GM21528 (cell line): Measurements from ENCODE around the gene SH2D1B.
"Not testable (repeated sequence)": the region's sequence is repeated elsewhere in the genome, so short reads cannot be mapped to it uniquely, and the experiment has no call there.

Experiments
- ATAC-seq: cut with Tn5 transposase; IDR thresholded peaks from one replicate; pipeline ENCODE4 v1.9.1; 2021; ENCODE audit warnings: mild to moderate bottlenecking, moderate library complexity; ENCODE audit not compliant: unreplicated experiment, low FRiP score

The SH2D1B gene

DNA sequence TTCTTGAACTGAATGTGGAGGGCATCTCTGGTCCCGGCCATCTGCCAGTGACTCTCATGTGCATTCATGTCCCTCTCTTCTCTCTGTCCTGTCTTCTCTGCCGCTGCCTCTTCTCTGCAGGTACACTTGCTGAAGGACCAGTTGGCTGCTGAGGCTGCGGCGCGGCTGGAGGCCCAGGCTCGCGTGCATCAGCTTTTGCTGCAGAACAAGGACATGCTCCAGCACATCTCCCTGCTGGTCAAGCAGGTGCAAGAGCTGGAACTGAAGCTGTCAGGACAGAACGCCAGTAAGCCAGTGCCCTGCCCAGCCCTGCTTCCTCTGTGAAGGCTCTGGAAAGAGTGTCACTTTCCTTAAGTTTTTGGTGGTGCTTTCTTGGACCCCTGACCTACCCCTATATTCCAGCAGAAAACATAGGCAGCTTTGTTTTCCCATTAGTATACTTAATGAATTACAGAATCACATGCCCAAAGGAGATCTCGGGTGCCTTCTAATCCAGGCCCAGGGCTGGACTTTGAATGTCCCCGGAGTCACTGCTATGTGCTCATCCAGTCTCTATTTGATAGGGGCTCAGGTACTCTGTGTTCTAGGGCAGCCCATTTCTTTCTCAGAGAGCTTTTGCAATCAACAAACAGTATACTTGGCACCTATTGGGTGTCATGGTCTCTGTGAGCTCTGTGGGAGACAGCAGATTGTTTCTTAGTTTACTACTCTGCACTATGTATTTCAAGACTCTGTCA lies 46.5 kb downstream of the SH2D1B start:
- no peak for ATAC-seq

DNA sequence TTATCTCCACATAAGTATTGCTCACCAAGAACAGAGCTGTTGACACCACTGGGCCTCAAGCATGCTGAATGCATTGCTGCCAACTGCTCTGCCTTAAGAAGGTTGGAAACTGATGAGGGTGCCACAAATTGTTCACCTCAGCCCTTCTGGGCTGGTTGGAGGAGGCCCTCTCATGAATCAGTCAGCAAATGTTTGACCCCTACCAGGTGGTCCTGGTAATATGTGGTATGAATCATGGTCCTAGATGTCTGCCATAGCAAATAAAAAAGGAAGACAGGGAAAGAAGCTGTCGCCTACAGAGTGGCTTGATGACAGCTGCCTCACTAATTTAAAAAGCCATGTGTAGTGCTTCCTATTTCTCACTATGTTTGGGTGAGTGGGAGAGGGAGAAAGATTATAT lies 47.4 kb downstream of the SH2D1B start:
- no peak for ATAC-seq

DNA sequence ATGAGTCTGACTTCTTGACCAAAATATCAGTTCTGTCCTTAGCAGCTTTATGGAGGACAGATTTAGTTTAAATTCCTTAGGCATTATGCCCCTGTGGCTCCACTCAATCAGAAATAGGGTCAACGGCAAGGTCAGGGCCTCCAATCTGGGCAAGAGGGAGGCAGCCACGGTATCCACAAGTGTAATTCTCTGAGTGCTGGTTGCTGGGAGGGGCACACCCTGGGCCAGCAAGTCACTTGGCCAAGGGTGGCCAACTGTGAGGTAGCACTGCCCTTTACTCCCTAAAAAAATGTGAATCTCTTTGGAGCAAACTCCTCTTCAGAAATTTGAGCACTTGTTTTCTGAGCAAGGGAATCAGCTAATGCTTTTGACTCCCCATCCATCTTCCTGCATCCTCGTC lies 48.1 kb downstream of the SH2D1B start:
- ATAC-seq: no peak

DNA sequence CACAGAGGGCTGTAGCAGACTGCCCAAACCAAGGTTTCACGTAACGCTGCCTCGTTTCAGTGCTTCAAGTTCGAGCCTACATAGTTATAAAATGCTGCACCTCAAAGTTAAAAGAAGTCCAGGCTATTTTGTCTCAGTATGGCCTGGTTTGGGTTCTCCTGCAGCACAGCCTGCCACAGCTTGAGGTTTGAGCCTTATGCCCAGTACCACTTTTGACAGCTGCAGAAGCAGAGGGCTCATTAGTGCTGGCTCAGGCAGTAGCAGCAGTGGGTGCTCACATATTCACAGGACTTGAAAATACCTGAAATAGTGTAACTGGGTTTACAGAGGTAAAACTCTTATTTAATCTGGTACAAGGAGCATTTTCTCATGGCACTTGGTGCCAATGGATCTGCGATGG lies 50.6 kb downstream of the SH2D1B start:
- ATAC-seq: peak; percentile 44

DNA sequence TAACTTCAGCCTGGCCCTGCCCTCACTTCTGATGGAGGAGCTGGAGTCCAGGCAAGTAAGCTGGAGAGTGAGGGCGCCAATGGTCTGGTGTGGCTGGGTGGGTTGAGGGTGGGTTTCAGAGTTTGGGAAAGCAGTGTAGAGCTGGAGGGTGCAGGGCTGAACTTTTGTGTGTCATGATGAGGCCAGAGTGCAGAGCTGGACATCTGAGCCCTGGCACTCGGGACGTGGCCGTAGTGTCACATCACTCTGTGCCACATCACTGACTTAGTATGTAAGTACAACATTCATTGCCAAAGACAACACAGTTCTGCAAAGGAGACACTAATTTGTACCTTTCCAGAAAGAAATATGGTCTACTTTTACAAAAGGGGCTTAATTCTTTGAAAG lies 51.1 kb downstream of the SH2D1B start:
- no peak for ATAC-seq

DNA sequence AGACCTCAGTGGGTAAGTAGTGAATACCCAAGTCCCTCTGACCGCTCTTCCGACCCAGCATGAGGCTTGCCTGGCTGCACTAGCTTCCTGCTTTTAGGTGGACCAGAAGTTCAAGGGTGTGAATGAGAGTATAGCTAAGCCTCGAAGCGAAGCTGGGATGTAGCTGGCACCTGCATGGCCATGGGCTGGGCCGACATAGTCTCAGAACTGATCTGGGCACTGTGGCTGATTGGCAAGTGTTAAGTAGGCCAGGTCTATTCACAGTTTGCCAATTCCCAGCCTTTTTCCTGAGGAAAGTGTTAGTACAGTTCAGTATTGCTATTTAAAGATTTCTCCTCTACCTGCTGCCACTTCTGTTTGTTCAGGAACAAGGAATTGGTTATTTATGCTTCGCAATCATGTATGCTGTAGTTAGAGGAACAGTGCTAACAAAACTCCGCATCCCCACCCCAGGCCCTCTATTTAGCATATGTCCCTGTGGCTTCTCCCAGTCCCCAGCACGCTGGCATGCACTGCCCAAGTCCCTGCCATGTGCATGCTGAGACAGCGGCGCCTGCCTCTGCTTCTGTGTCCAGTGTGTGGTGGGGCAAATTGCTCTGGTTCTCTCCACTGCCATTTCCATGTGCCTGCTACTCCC lies 51.6 kb downstream of the SH2D1B start:
- no peak for ATAC-seq

DNA sequence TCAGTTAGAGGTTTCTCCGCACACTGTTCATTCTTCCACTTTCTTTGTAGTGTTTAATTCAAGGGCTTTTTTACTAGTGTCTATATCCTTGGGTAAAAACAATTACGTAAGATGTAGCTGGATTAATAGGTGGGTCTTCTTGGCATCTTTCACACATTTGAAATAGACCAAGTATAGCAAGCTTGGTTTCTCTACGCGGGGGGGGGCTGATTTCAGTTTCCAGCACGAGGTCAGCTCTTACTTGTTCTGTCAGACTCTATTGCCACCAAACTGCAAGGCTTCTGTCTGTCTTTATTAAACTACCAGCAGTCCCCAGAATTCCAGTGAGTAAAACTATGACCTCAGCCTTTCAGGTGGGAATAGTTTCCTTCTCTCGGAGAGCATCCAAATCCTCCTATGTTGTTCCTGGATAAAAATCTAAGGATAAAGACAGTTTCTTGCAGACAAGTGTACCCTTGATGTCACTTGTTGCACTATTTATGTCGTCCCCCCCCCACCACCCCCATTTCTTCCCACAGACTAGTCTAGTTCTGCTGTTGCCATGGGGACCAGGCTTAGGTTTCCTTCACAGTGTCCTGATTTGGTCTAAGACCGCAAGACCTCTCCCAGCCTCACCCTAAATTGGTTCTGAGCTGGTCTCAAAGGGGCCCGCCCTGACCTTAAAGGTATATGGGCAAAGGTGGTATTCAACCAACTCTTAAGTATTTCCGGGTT lies 52.3 kb downstream of the SH2D1B start:
- ATAC-seq: no peak

DNA sequence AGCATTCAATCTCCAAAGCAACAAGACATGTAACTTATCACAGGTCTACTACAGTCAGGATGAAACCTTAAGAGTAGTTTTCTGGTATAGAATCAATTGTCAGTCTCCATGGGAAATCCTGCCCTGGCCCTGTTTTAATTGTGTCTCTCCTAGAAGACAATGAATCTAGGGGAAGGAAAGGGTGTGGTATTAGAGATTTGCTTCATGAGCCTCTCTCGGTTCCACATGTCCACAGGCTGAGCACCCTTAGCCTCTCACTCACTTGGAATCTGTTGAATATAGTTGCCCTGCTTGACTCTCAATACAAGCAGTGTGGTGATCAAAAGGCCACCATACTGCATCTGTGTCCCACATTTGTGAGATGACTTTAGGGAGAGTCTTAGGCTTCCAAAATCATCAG lies 53.0 kb downstream of the SH2D1B start:
- no peak for ATAC-seq

DNA sequence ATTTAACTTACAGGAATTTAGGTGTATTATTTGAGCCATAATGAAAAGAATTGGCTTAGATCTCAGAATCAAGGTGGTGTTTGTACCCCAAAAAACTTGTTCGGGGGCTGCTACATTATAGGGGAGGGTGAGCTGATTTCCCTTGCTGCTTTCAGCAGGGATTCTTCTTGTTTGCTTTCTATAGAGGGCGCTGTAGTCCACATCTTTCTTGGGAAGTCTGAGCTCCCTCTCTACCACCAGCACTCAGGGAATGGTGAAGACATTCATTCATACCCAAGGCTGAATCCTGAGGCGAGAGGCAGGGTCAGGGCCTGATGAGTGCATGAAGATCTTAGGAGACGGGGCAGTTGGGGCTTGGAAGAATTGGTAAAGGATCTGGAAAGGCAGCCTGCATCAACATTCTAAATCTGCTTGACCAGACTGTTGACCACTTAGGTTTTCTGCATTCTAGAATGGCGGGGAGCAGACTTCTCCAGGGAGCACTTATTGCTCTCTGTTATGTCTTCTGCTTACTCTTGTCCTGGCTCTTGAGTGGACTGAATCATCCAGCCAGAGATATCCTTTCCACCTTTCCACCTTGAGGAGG lies 54.2 kb downstream of the SH2D1B start:
- no peak for ATAC-seq

DNA sequence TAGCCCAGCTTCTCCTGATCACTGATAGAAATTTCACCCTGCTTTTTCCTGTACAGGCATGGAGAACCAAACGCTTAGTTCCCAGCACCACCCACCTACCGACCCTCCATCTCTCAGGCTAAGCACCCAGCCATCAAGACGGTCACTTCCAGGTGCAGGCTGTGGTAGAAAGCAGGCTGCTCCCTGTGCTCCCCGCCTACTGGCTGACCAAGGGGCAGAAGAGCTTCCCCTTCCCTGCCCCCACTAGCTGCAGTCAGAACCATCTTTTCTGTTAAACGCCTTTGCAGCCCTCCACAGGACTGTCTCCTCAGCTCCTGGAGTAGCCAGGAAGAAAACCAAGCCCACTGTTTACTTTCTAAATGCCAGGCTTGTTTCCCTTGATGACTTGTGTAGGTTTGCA lies 58.2 kb downstream of the SH2D1B start:
- no peak for ATAC-seq

DNA sequence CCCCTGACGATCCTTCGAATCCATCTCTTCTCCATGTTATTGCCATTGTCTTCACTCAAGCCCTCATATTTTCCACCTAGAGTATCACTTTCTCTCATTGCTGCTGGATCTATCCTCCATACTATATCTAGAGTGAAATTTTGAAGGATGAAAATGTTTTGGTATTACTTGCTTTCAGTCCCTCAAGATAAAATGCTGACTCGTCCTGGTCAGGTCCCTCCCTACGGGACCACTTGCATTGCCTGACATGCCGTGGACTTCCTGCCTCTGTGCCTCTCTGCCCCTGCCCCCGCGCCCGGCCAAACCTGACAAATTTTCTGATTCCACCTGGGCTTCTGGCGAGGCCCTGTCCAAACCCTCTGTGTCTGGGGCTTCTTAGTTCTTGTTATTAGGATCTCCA lies 58.9 kb downstream of the SH2D1B start:
- no peak for ATAC-seq

DNA sequence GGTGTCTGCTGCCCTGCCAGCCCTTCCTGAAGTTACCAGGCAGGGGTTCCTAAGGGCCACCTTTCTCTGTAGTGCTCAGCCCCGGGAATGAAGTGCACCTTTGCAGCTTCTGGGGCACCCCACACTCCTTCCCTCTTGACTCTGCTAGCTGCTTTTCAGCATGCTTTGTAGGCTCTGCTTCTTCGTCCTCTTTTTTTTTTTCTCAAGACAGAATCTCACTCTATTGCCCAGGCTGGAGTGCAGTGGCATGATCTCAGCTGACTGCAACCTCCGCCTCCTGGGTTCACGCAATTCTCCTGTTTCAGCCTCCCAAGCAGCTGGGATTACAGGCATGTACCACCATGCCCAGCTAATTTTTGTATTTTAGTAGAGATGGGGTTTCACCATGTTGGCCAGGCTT lies 60.1 kb downstream of the SH2D1B start:
- ATAC-seq: not testable (repeated sequence)

DNA sequence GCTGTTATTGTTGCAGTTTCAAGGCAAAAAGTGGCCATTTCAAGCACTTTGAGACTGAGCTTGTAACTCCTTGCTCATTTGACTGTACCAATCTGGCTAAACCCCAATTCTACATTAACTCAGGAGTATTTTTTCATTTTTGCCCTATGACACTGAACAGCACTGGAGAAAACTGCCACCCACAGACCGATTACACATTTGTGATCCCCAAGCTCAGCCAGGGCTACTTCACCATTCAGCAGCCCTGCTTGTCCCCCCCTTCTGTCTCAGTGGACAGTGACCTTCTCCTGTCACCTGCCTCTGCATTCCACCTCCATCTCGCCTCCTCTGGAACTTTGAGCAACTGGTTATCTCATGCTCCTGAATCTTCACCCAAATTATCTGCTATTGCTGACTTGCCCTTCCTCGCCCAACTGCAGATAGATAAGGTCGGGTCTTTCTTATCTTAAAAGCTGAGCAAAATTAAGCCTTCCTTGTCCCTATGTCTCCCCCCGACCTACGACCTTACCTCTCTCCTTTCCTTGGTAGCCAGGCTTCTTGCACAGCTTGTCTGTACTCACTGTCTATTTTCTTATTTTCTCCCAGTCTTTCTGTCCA lies 60.6 kb downstream of the SH2D1B start:
- ATAC-seq: no peak

DNA sequence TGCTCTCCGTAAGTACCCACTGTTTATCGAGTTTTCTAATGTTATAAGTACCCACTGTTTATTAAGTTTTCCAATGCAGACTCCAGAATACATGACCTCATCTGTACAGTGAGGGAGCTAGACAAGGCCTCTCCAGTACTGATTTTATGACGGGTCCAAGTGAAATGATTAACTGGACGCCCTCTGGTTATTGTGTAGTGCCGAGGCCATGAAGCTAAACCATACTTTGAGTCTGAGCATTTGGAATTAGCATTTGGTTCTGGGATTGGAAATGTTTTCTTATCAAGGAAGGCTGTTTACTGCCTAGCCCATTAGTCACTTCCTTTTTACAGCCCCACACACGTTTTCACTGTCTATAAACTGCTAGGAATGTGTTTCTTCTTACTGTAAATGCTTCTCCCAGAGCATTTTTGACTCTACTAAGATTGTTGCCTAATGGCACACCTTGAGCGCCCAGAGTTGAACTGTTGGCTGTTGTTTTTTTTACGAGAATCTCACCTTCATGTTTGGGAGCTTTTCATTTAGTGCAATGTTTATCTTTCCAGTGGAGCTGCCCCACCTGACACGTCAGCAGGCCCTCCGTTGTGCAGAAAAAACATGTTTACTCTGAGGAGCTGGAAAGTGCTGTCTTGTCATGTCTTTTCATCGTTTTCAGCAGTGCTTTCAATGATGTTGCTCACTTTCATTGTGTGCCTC lies 62.2 kb downstream of the SH2D1B start:
- ATAC-seq: no peak

DNA sequence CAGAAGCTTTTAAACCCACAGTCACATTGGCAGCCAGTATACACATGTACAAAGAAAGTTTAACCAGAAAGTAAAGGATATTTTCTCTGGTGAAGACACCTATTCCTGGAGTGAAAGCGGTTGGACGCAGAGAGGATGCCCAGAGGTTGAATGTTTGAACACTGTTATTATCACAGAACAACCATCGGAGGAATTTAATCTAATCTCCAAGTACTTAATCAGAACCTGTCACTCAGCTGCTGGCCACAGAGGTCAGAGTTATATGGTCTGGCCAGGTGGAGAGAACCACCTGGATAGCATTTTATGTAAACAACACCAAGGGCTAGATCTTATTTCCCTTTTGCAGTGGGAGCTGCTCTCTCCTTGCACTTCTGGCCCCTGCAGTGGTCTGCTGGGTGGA lies 64.7 kb downstream of the SH2D1B start:
- no peak for ATAC-seq
